Kidney (tissue), 14 donors: ENCODE measurements around the gene CNPY2. TPM values are rescaled to one million over a fixed set of nuclear protein-coding genes. Genes with fewer than 3 reads are reported as not detected.

Experiments
- DNase-seq, 5 donors: peaks; one replicate each; pipeline ENCODE4 v3.0.0-alpha.2; 2013 to 2020
- FAIRE-seq: peaks from 2 replicates; lab custom pipeline; 2012; peaks lifted over from hg19 to GRCh38; lab: Jason Lieb, UNC
- H3K27ac ChIP-seq, 2 donors: one replicate each; pipeline ENCODE4 v1.7.0; 2013; ENCODE audit warnings: low read depth in 2 of 2, low read length in 2 of 2, inconsistent platforms in 1 of 2
- H3K27me3 ChIP-seq: one replicate; pipeline ENCODE4 v1.7.1; 2013; ENCODE audit warnings: low read length, inconsistent platforms; ENCODE audit not compliant: control insufficient read depth, insufficient read depth
- H3K36me3 ChIP-seq, 3 donors: one replicate each; pipeline versions ENCODE4 v1.7.0 to v1.7.1; 2013; ENCODE audit warnings: low read length in 3 of 3, control low read depth in 1 of 3, inconsistent platforms in 1 of 3; ENCODE audit not compliant: insufficient read depth in 3 of 3, control insufficient read depth in 2 of 3
- H3K4me1 ChIP-seq, 3 donors: one replicate each; pipeline versions ENCODE4 v1.7.0 to v1.7.1; 2013; ENCODE audit warnings: low read length in 3 of 3, inconsistent platforms in 1 of 3, low read depth in 1 of 3; ENCODE audit not compliant: control insufficient read depth in 2 of 3, insufficient read depth in 2 of 3
- H3K4me3 ChIP-seq, 3 donors: one replicate each; pipeline versions ENCODE4 v1.7.0 to v1.8.1; 2013; ENCODE audit warnings: low read length in 3 of 3, control low read depth in 1 of 3, inconsistent platforms in 1 of 3
- H3K9ac ChIP-seq, 3 donors: one replicate each; pipeline versions ENCODE4 v1.7.0 to v1.7.1; 2013; ENCODE audit warnings: low read length in 3 of 3, control low read depth in 1 of 3, inconsistent platforms in 1 of 3
- H3K9me3 ChIP-seq, 3 donors: one replicate each; pipeline versions ENCODE4 v1.7.0 to v1.7.1; 2013; ENCODE audit warnings: low read length in 3 of 3, control low read depth in 1 of 3, inconsistent platforms in 1 of 3; ENCODE audit not compliant: control insufficient read depth in 2 of 3, insufficient read depth in 1 of 3
- CTCF ChIP-seq: IDR thresholded peaks from 3 replicates; pipeline ENCODE4 v1.5.1; 2012; ENCODE audit warnings: mild to moderate bottlenecking, moderate library complexity, borderline replicate concordance; ENCODE audit not compliant: insufficient read depth; ENCODE audit errors: extremely low read depth
- intact Hi-C: fragments of 100-400 bp; cut with DNase I; formaldehyde crosslinking; loops from one replicate; pipeline ENCODE4 v1.11.1; 2022
- polyA plus RNA-seq: library from polyadenylated mRNA; stranded (reverse); fragments of 350-450 nt; fragmentation: Illumina TruSeq; extraction: RNeasy Lipid Tissue Mini Kit (QIAGEN cat#74804); gene quantifications from one replicate; pipeline ENCODE4 v1.2.3, GENCODE V29; 2014; ENCODE audit warnings: low read depth, low replicate concordance; ENCODE audit not compliant: insufficient read depth
- total RNA-seq: library from RNA; stranded (reverse); fragmentation: NEBNext Ultra II Directional; extraction: Animal tissue kit (Norgen Biotek cat#: 25700); gene quantifications from one replicate; pipeline ENCODE4 v1.2.1, GENCODE V29; 2021
- donor health status: control.
- donor health status: control.
- donor health status: control.
- donor health status: control.
- donor health status: control.
- donor health status: DM: yes; HTN: yes; CAD: no.
- donor health status: Normal renal cell carcinoma (clear cell type).

The CNPY2 gene
- total and polyA plus RNA-seq, 2 donors from 2014 or later = 112 to 156 TPM

GRCh38 chr12:56261503-56262232 is 54.1 kb downstream of the CNPY2 start:
- H3K4me1 ChIP-seq = peaks cover 4 to 16% (median 8%) of the 10 kb centered on the region in 3 donors
- intact Hi-C loops = no loop called here
- H3K4me3 ChIP-seq = no peak overlapping the region
- DNase-seq = no peak
- H3K27me3 ChIP-seq = no peaks in the 10 kb centered on the region
- H3K9ac ChIP-seq = no peak overlapping the region
- FAIRE-seq = no peak
- no peak overlapping the region for H3K27ac ChIP-seq
- TF ChIP-seq CTCF = no peak
- H3K36me3 ChIP-seq = peaks cover 0 to 4% (median 0%) of the 10 kb centered on the region in 3 donors
- no peaks in the 10 kb centered on the region for H3K9me3 ChIP-seq

- Histone ChIP-seq H3K9me3 (no peaks in the 10 kb centered on the region), H3K4me1 (peaks cover 4 to 13% (median 10%) of the 10 kb centered on the region in 3 donors), H3K4me3 (no peak overlapping the region), H3K27me3 (no peaks in the 10 kb centered on the region), H3K27ac (no peak overlapping the region), H3K9ac (no peak overlapping the region), H3K36me3 (peaks cover 0 to 9% (median 0%) of the 10 kb centered on the region in 3 donors)
- no peak for TF ChIP-seq CTCF
- intact Hi-C loops = no loop called here
- FAIRE-seq = no peak
- DNase-seq = no peak
Measured at GRCh38 chr12:56260921-56261320, 54.9 kb downstream of the CNPY2 start.

- Histone ChIP-seq H3K9me3 (no peaks in the 10 kb centered on the region), H3K9ac (no peak overlapping the region), H3K27me3 (no peaks in the 10 kb centered on the region), H3K27ac (no peak overlapping the region), H3K4me1 (peaks cover 4 to 13% (median 10%) of the 10 kb centered on the region in 3 donors), H3K36me3 (peaks cover 0 to 14% (median 2%) of the 10 kb centered on the region in 3 donors), H3K4me3 (no peak overlapping the region)
- no peak for TF ChIP-seq CTCF
- DNase-seq = no peak
- no peak for FAIRE-seq
- intact Hi-C loops = no loop called here
Measured at GRCh38 chr12:56260380-56260779, 55.4 kb downstream of the CNPY2 start.

Other genes with a start within 250 kb of the CNPY2 start
- gene ERBB3, start 235.8 kb downstream of the CNPY2 start, total RNA-seq = 58.1 TPM
- 31.5 TPM for gene ERBB3, start 235.8 kb downstream of the CNPY2 start, polyA plus RNA-seq
- gene PA2G4, start 211.4 kb downstream of the CNPY2 start, total RNA-seq = 76.8 TPM
- gene PA2G4, start 211.4 kb downstream of the CNPY2 start, polyA plus RNA-seq = 72.4 TPM
- 2,987 TPM for gene RPL41, start 199.4 kb downstream of the CNPY2 start, total RNA-seq
- 5,602 TPM for gene RPL41, start 199.4 kb downstream of the CNPY2 start, polyA plus RNA-seq
- 8.6 TPM for gene ZC3H10, start 197.7 kb downstream of the CNPY2 start, total RNA-seq
- gene ZC3H10, start 197.7 kb downstream of the CNPY2 start, polyA plus RNA-seq = 2.4 TPM
- 104 TPM for gene ESYT1, start 187.7 kb downstream of the CNPY2 start, total RNA-seq
- 40.4 TPM for gene ESYT1, start 187.7 kb downstream of the CNPY2 start, polyA plus RNA-seq
- gene MYL6B, start 163.4 kb downstream of the CNPY2 start, total RNA-seq = 48.2 TPM
- gene MYL6B, start 163.4 kb downstream of the CNPY2 start, polyA plus RNA-seq = 142 TPM
- gene MYL6, start 157.6 kb downstream of the CNPY2 start, total RNA-seq = 1,630 TPM
- 4,190 TPM for gene MYL6, start 157.6 kb downstream of the CNPY2 start, polyA plus RNA-seq
- 112 TPM for gene SMARCC2, start 126.5 kb downstream of the CNPY2 start, total RNA-seq
- gene SMARCC2, start 126.5 kb downstream of the CNPY2 start, polyA plus RNA-seq = 18.8 TPM
- 45.5 TPM for gene RNF41, start 94.1 kb downstream of the CNPY2 start, total RNA-seq
- gene RNF41, start 94.1 kb downstream of the CNPY2 start, polyA plus RNA-seq = 17.6 TPM
- gene NABP2, start 91.6 kb downstream of the CNPY2 start, total RNA-seq = 31.0 TPM
- gene NABP2, start 91.6 kb downstream of the CNPY2 start, polyA plus RNA-seq = 42.3 TPM
- 5.1 TPM for gene SLC39A5, start 85.9 kb downstream of the CNPY2 start, total RNA-seq
- 164 TPM for gene SLC39A5, start 85.9 kb downstream of the CNPY2 start, polyA plus RNA-seq
- gene ANKRD52, start 57.6 kb downstream of the CNPY2 start, total RNA-seq = 46.4 TPM
- 8.6 TPM for gene ANKRD52, start 57.6 kb downstream of the CNPY2 start, polyA plus RNA-seq
- 14.5 TPM for gene COQ10A, start 49.0 kb downstream of the CNPY2 start, total RNA-seq
- gene COQ10A, start 49.0 kb downstream of the CNPY2 start, polyA plus RNA-seq = 30.0 TPM
- gene CS, start 15.7 kb downstream of the CNPY2 start, total RNA-seq = 166 TPM
- gene CS, start 15.7 kb downstream of the CNPY2 start, polyA plus RNA-seq = 105 TPM
- gene PAN2, start 18.0 kb upstream of the CNPY2 start, total RNA-seq = 83.0 TPM
- gene PAN2, start 18.0 kb upstream of the CNPY2 start, polyA plus RNA-seq = 27.1 TPM
- 0.88 TPM for gene IL23A, start 22.9 kb upstream of the CNPY2 start, total RNA-seq
- gene IL23A, start 22.9 kb upstream of the CNPY2 start, polyA plus RNA-seq = not detected
- gene STAT2, start 44.1 kb upstream of the CNPY2 start, total RNA-seq = 120 TPM
- gene STAT2, start 44.1 kb upstream of the CNPY2 start, polyA plus RNA-seq = 27.2 TPM
- not detected for gene APOF, start 46.9 kb upstream of the CNPY2 start, total RNA-seq
- gene APOF, start 46.9 kb upstream of the CNPY2 start, polyA plus RNA-seq = not detected
- 9.2 TPM for gene TIMELESS, start 133.4 kb upstream of the CNPY2 start, total RNA-seq
- gene TIMELESS, start 133.4 kb upstream of the CNPY2 start, polyA plus RNA-seq = 5.5 TPM
- not detected for gene MIP, start 138.7 kb upstream of the CNPY2 start, total RNA-seq
- gene MIP, start 138.7 kb upstream of the CNPY2 start, polyA plus RNA-seq = not detected
- 4.0 TPM for gene SPRYD4, start 152.6 kb upstream of the CNPY2 start, total RNA-seq
- gene SPRYD4, start 152.6 kb upstream of the CNPY2 start, polyA plus RNA-seq = 6.0 TPM
- gene GLS2, start 172.2 kb upstream of the CNPY2 start, total RNA-seq = 2.5 TPM
- 5.6 TPM for gene GLS2, start 172.2 kb upstream of the CNPY2 start, polyA plus RNA-seq
- 71.3 TPM for gene RBMS2, start 205.8 kb upstream of the CNPY2 start, total RNA-seq
- 8.5 TPM for gene RBMS2, start 205.8 kb upstream of the CNPY2 start, polyA plus RNA-seq